NCI-H1436 (cell line): ENCODE measurements around the gene COMP.

Source experiments
- DNase-seq: peaks from one replicate; lab custom pipeline; 2025; lab: John Stamatoyannopoulos, UW

The COMP gene

GRCh38 chr19:18803550-18804138 lies 12.5 kb upstream of the COMP start:
- no peak for DNase-seq

- DNase-seq: peak; percentile 8
Measured at GRCh38 chr19:18802354-18802753, 11.2 kb upstream of the COMP start.

- no peak for DNase-seq
Measured at GRCh38 chr19:18800636-18801035, 9.5 kb upstream of the COMP start.

- DNase-seq: no peak
Measured at GRCh38 chr19:18800079-18800478, 9.0 kb upstream of the COMP start.

- no peak for DNase-seq
Measured at GRCh38 chr19:18799389-18799970, 8.4 kb upstream of the COMP start.

GRCh38 chr19:18798384-18799352 lies 7.6 kb upstream of the COMP start:
- DNase-seq: no peak

- no peak for DNase-seq
Measured at GRCh38 chr19:18796239-18796638, 5.1 kb upstream of the COMP start.

- no peak for DNase-seq
Measured at GRCh38 chr19:18795540-18795939, 4.4 kb upstream of the COMP start.

- no peak for DNase-seq
Measured at GRCh38 chr19:18794692-18795091, 3.6 kb upstream of the COMP start.

GRCh38 chr19:18794029-18794313 lies 2.9 kb upstream of the COMP start:
- DNase-seq: no peak

GRCh38 chr19:18793144-18794028 lies 2.3 kb upstream of the COMP start:
- DNase-seq: no peak

- no peak for DNase-seq
Measured at GRCh38 chr19:18792661-18793060, 1.6 kb upstream of the COMP start.

- no peak for DNase-seq
Measured at GRCh38 chr19:18791315-18791678, 192 bp upstream of the COMP start.

- no peak for DNase-seq
Measured at GRCh38 chr19:18789883-18790565, 1.1 kb downstream of the COMP start.

GRCh38 chr19:18789422-18789869 lies 1.7 kb downstream of the COMP start:
- no peak for DNase-seq

- no peak for DNase-seq
Measured at GRCh38 chr19:18788529-18789421, 2.3 kb downstream of the COMP start.

- DNase-seq: peak; percentile 70
Measured at GRCh38 chr19:18785179-18786124, 5.7 kb downstream of the COMP start.

- no peak for DNase-seq
Measured at GRCh38 chr19:18784786-18785120, 6.4 kb downstream of the COMP start.

GRCh38 chr19:18783958-18784785 lies 6.9 kb downstream of the COMP start:
- DNase-seq: no peak
